IMR-90 (cell line): ENCODE results near the gene CACNA2D3. TPM values are rescaled to one million over a fixed set of nuclear protein-coding genes. Genes with fewer than 3 reads are reported as not detected.

Source experiments
- ATAC-seq: fragments of 200-7000 bp; cut with Tn5 transposase; 2 replicates; pipeline ENCODE4 v1.9.1; 2020; ENCODE audit warnings: low read depth, mild to moderate bottlenecking, moderate library complexity
- BruUV-seq: library from RNA; stranded (reverse); fragments of 400-500 nt; replicated peaks from 2 replicates; lab custom pipeline; 2021; lab: Mats Ljungman, UMichigan
- CTCF ChIA-PET: fragments of 300-600 bp; formaldehyde crosslinking; extraction: SDS; loops from one replicate; lab custom pipeline; 2021; ENCODE audit warnings: antibody characterized with exemption; lab: Yijun Ruan, JAX
- POLR2A ChIA-PET: fragments of 300-600 bp; sonication (Branson Sonifier 250); formaldehyde crosslinking; loops from one replicate; lab custom pipeline; 2022; ENCODE audit warnings: antibody characterized with exemption; ENCODE audit not compliant: unreplicated experiment; lab: Charles Lee
- DNase-seq: peaks from one replicate; pipeline ENCODE4 v3.0.0; 2013
- H2AFZ ChIP-seq: replicated peaks from 2 replicates; pipeline ENCODE3; 2013; ENCODE audit warnings: low read length, mild to moderate bottlenecking; ENCODE audit not compliant: poor library complexity
- H2AK5ac ChIP-seq: 2 replicates; pipeline ENCODE4 v1.6.1; 2013; ENCODE audit warnings: low read depth, low read length, inconsistent platforms
- H2AK9ac ChIP-seq: replicated peaks from 2 replicates; pipeline ENCODE3; 2013; ENCODE audit warnings: mild to moderate bottlenecking, low read depth, low read length, moderate library complexity; ENCODE audit not compliant: poor library complexity
- H2BK120ac ChIP-seq: 2 replicates; pipeline ENCODE4 v1.6.1; 2013; ENCODE audit warnings: low read depth, low read length, inconsistent platforms
- H2BK15ac ChIP-seq: 3 replicates; pipeline ENCODE4 v1.6.1; 2013; ENCODE audit warnings: low read depth, low read length, inconsistent platforms
- H2BK20ac ChIP-seq: 2 replicates; pipeline ENCODE4 v1.6.1; 2013; ENCODE audit warnings: low read depth, mild to moderate bottlenecking, inconsistent platforms, low read length, moderate library complexity
- H2BK5ac ChIP-seq: 2 replicates; pipeline ENCODE4 v1.6.1; 2013; ENCODE audit warnings: mild to moderate bottlenecking, low read depth, low read length, inconsistent platforms; ENCODE audit not compliant: poor library complexity, severe bottlenecking
- H3K14ac ChIP-seq: replicated peaks from 2 replicates; pipeline ENCODE4 v1.6.1; 2013; ENCODE audit warnings: low read depth, low read length, inconsistent platforms
- H3K18ac ChIP-seq: 2 replicates; pipeline ENCODE4 v1.6.1; 2013; ENCODE audit warnings: low read depth, low read length, control low read depth
- H3K23ac ChIP-seq: 2 replicates; pipeline ENCODE4 v1.6.1; 2013; ENCODE audit warnings: low read depth, low read length, inconsistent platforms
- H3K27ac ChIP-seq: 2 replicates; pipeline ENCODE4 v1.5.1; 2013; ENCODE audit warnings: mild to moderate bottlenecking, control low read depth, low read length; ENCODE audit not compliant: insufficient read depth
- H3K27me3 ChIP-seq: 2 replicates; pipeline ENCODE4 v1.6.1; 2013; ENCODE audit warnings: low read length; ENCODE audit not compliant: control insufficient read depth, insufficient read depth
- H3K36me3 ChIP-seq: 2 replicates; pipeline ENCODE4 v1.6.1; 2013; ENCODE audit warnings: low read length, mixed read lengths; ENCODE audit not compliant: control insufficient read depth, insufficient read depth
- H3K4ac ChIP-seq: 2 replicates; pipeline ENCODE4 v1.6.1; 2013; ENCODE audit warnings: low read depth, low read length, inconsistent platforms
- H3K4me1 ChIP-seq: 2 replicates; pipeline ENCODE4 v1.6.1; 2013; ENCODE audit warnings: low read length, mixed read lengths; ENCODE audit not compliant: control insufficient read depth, insufficient read depth
- H3K4me2 ChIP-seq: 2 replicates; pipeline ENCODE4 v1.6.1; 2013; ENCODE audit warnings: low read depth, mild to moderate bottlenecking, control low read depth, low read length, moderate library complexity
- H3K4me3 ChIP-seq: 2 replicates; pipeline ENCODE4 v1.5.1; 2013; ENCODE audit warnings: low read depth, mild to moderate bottlenecking, control low read depth, low read length, moderate library complexity; ENCODE audit not compliant: insufficient read depth
- H3K56ac ChIP-seq: 2 replicates; pipeline ENCODE4 v1.6.1; 2013; ENCODE audit warnings: low read length, inconsistent platforms; ENCODE audit not compliant: insufficient read depth; ENCODE audit errors: extremely low read depth
- H3K79me1 ChIP-seq, 2 experiments: 2 replicates each; pipeline ENCODE4 v1.6.1; 2013; ENCODE audit warnings: low read length in 2 of 2, inconsistent platforms in 1 of 2, low read depth in 1 of 2
- H3K9ac ChIP-seq: 2 replicates; pipeline ENCODE4 v1.6.1; 2013; ENCODE audit warnings: low read depth, low read length, control low read depth
- H3K9me1 ChIP-seq: 2 replicates; pipeline ENCODE4 v1.6.1; 2013; ENCODE audit warnings: low read length, inconsistent platforms; ENCODE audit not compliant: insufficient read depth
- H3K9me3 ChIP-seq: 2 replicates; pipeline ENCODE4 v1.6.1; 2013; ENCODE audit warnings: low read length; ENCODE audit not compliant: control insufficient read depth, insufficient read depth
- H4K20me1 ChIP-seq: 2 replicates; pipeline ENCODE4 v1.6.1; 2013; ENCODE audit warnings: low read length, inconsistent platforms; ENCODE audit not compliant: insufficient read depth
- H4K5ac ChIP-seq: 2 replicates; pipeline ENCODE4 v1.6.1; 2013; ENCODE audit warnings: mild to moderate bottlenecking, low read depth, low read length, control low read depth
- H4K8ac ChIP-seq, 2 experiments: 2 replicates each; pipeline ENCODE4 v1.6.1; 2013; ENCODE audit warnings: low read depth in 2 of 2, low read length in 2 of 2, control low read depth in 1 of 2, inconsistent platforms in 1 of 2
- H4K91ac ChIP-seq: 2 replicates; pipeline ENCODE4 v1.6.1; 2013; ENCODE audit warnings: low read depth, low read length, inconsistent platforms; ENCODE audit not compliant: insufficient read depth
- CHD1 ChIP-seq: IDR thresholded peaks from 2 replicates; pipeline ENCODE4 v1.6.1; 2012; ENCODE audit warnings: low read depth, low read length, improper control_type of control experiment
- CTCF ChIP-seq: conservative IDR thresholded peaks from 2 replicates; pipeline ENCODE4 v1.5.1; 2012; ENCODE audit warnings: mild to moderate bottlenecking, low read depth, low read length, improper control_type of control experiment
- MAZ ChIP-seq: IDR thresholded peaks from 2 replicates; pipeline ENCODE4 v1.6.1; 2012; ENCODE audit warnings: low read depth, mild to moderate bottlenecking, low read length, improper control_type of control experiment, moderate library complexity, borderline replicate concordance
- WGBS, 2 experiments: methylation state at CpG; one replicate each; pipeline versions ENCODE4 v1.1.5 to v1.1.7; 2013; ENCODE audit warnings: missing lambda C conversion rate in 2 of 2; ENCODE audit not compliant: insufficient read length in 1 of 2; ENCODE audit errors: extremely low coverage in 2 of 2; 5-methylcytosine and 5-hydroxymethylcytosine counted together
- dilution Hi-C: fragments of 300-500 bp; cut with HindIII; formaldehyde crosslinking; loops from one replicate; pipeline ENCODE4 v1.14.3; 2018; ENCODE audit warnings: low sequenced_read_pairs; ENCODE audit not compliant: unreplicated experiment
- in situ Hi-C: fragments of 300-500 bp; cut with MboI; formaldehyde crosslinking; loops from 3 replicates; pipeline ENCODE4 v1.14.3; 2019; ENCODE audit warnings: low sequenced_read_pairs, inconsistent platforms, mixed read lengths
- intact Hi-C: fragments of 100-400 bp; cut with micrococcal nuclease; formaldehyde crosslinking; loops from 2 replicates; pipeline ENCODE4 v1.10.0; 2022
- polyA plus RNA-seq, 3 experiments: library from polyadenylated mRNA; depleted of rRNA; stranded (reverse); fragments of >200 nt; gene quantifications; 2 replicates each; pipeline ENCODE4 v1.2.3, GENCODE V29; 2012; ENCODE audit warnings: low replicate concordance in 1 of 3
- total RNA-seq: library from RNA; depleted of rRNA; stranded (reverse); fragments of >200 nt; gene quantifications from 2 replicates; pipeline ENCODE4 v1.2.3, GENCODE V29; 2012

The CACNA2D3 gene
- total and polyA plus RNA-seq, 2 of the 4 experiments (the other 2 are of a cell fraction) = 0.36 to 0.41 TPM

GRCh38 chr3:55060896-55061719, 938.8 kb downstream of the CACNA2D3 start:
- Histone ChIP-seq H4K5ac (peak overlapping the region; percentile 44), H2AK5ac (peak overlapping the region; percentile 5; the same call in 1 of the 2 replicates), H3K4me2 (peak overlapping the region; percentile 23; the same call in 1 of the 2 replicates), H4K8ac (peak overlapping the region; percentile 1 to 34; a peak in 3 of 4 replicates), H2AK9ac (no peak overlapping the region), H3K4me3 (no peak overlapping the region), H3K9me1 (peaks cover 10% of the 10 kb centered on the region; the same call in 1 of the 2 replicates), H3K9ac (no peak overlapping the region), H3K56ac (no peak overlapping the region), H3K23ac (no peak overlapping the region), H3K14ac (peak overlapping the region; percentile 33), H2BK120ac (peak overlapping the region; percentile 56), H2BK5ac (peak overlapping the region; percentile 71), H4K91ac (peak overlapping the region; percentile 40), H3K27me3 (no peaks in the 10 kb centered on the region), H4K20me1 (no peaks in the 10 kb centered on the region), H2BK15ac (peak overlapping the region; percentile 40; the same call in 2 of the 3 replicates), H3K27ac (peak overlapping the region; percentile 84; the same call in 1 of the 2 replicates), H2BK20ac (peak overlapping the region; percentile 47), H3K9me3 (no peaks in the 10 kb centered on the region), H3K4ac (peak overlapping the region; percentile 30), H2AFZ (no peak overlapping the region), H3K18ac (peak overlapping the region; percentile 44), H3K36me3 (no peaks in the 10 kb centered on the region), H3K4me1 (peaks cover 23% of the 10 kb centered on the region), H3K79me1 (no peaks in the 10 kb centered on the region)
- no CpG with 5 or more reads among the region's 5 CpGs for WGBS, 2 experiments
- TF ChIP-seq MAZ (no peak), CTCF (no peak), CHD1 (no peak)
- dilution Hi-C loops (no loop called here), in situ Hi-C loops (no loop called here), intact Hi-C loops (no loop called here)
- DNase-seq = peak; percentile 54
- ChIA-PET POLR2A (no interaction called here), CTCF (interaction anchor here (0.6 to 1.2 kb wide), 2 partner anchors 27 to 292 kb away, joined by 3 to 4 read pairs; no protein-coding TSS in a partner anchor)
- peak; percentile 52 for ATAC-seq
- no TSS peak for BruUV-seq
